Activated T-helper 2 cell treated with anti-CD3 and anti-CD28 coated beads, Interferon-gamma antibody, Interleukin-2, Interleukin-4, amounts not matched to agents 10 μg/mL and 5 μg/mL and 100 μg/mL, durations not matched to agents 14 hours and 24 hours and 36 hours (primary cell): ENCODE measurements around the gene ATXN2. TPM values are rescaled to one million over a fixed set of nuclear protein-coding genes. Genes with fewer than 3 reads are reported as not detected.
A peak's percentile ranks its signal among the peaks of the same experiment; 100 is the strongest.
"Not testable (repeated sequence)": the region's sequence is repeated elsewhere in the genome, so short reads cannot be mapped to it uniquely, and the experiment has no call there.

ENCODE experiments used
- DNase-seq: peaks from one replicate; pipeline ENCODE4 v3.0.0; 2021; ENCODE audit warnings: low spot score
- H3K27ac Mint-ChIP-seq: one replicate; pipeline ENCODE4 v1.8.0; 2021; ENCODE audit warnings: mixed read lengths
- H3K27me3 Mint-ChIP-seq: one replicate; pipeline ENCODE4 v1.8.0; 2021; ENCODE audit warnings: low read depth, mixed read lengths
- H3K36me3 Mint-ChIP-seq: one replicate; pipeline ENCODE4 v1.8.0; 2021; ENCODE audit warnings: low read depth, mixed read lengths
- H3K4me1 Mint-ChIP-seq: one replicate; pipeline ENCODE4 v1.8.0; 2021; ENCODE audit warnings: low read depth, mixed read lengths
- H3K4me3 Mint-ChIP-seq: one replicate; pipeline ENCODE4 v1.8.0; 2021; ENCODE audit warnings: low read depth, mild to moderate bottlenecking, moderate library complexity, mixed read lengths
- H3K9me3 Mint-ChIP-seq: one replicate; pipeline ENCODE4 v1.8.0; 2021; ENCODE audit warnings: mixed read lengths
- intact Hi-C: fragments of 100-400 bp; cut with micrococcal nuclease; formaldehyde crosslinking; loops from one replicate; pipeline ENCODE4 v1.15.1; 2023
- total RNA-seq: library from RNA; stranded (reverse); gene quantifications from 2 replicates; pipeline ENCODE4 v1.2.3, GENCODE V29; 2022

The ATXN2 gene
- total RNA-seq, 1 donor from 2014 or later, result 51.6 TPM

GRCh38 chr12:111409780-111410430, 189.2 kb downstream of the ATXN2 start:
- DNase-seq, result no peak
- Mint-ChIP-seq H3K36me3 (peaks cover 43% of the 10 kb centered on the region), H3K4me1 (peaks cover 52% of the 10 kb centered on the region), H3K27ac (peak overlapping the region; percentile 58), H3K27me3 (no peaks in the 10 kb centered on the region), H3K4me3 (peak overlapping the region; percentile 92), H3K9me3 (no peaks in the 10 kb centered on the region)
- intact Hi-C loops, result loop anchor here (5.0 kb wide), 2 partner anchors 187 to 277 kb away; partner anchors contain the start of genes ACAD10, ATXN2 and BRAP

- no peak for DNase-seq
- Mint-ChIP-seq H3K4me3 (peak overlapping the region; percentile 92), H3K36me3 (peaks cover 39% of the 10 kb centered on the region), H3K9me3 (no peaks in the 10 kb centered on the region), H3K4me1 (peaks cover 55% of the 10 kb centered on the region), H3K27me3 (no peaks in the 10 kb centered on the region), H3K27ac (peak overlapping the region; percentile 42)
- intact Hi-C loops, result loop anchor here (5.0 kb wide), 2 partner anchors 188 to 278 kb away; partner anchors contain the start of genes ACAD10, ATXN2 and BRAP
Measured at GRCh38 chr12:111409403-111409779, 189.7 kb downstream of the ATXN2 start.

- intact Hi-C loops, result loop anchor here (5.0 kb wide), 2 partner anchors 188 to 278 kb away; partner anchors contain the start of genes ACAD10, ATXN2 and BRAP
- Mint-ChIP-seq H3K27ac (peak overlapping the region; percentile 42), H3K4me3 (peak overlapping the region; percentile 92), H3K27me3 (no peaks in the 10 kb centered on the region), H3K36me3 (peaks cover 39% of the 10 kb centered on the region), H3K9me3 (no peaks in the 10 kb centered on the region), H3K4me1 (peaks cover 61% of the 10 kb centered on the region)
- DNase-seq, result no peak
Measured at GRCh38 chr12:111408686-111409402, 190.3 kb downstream of the ATXN2 start.

GRCh38 chr12:111408116-111408440, 191.0 kb downstream of the ATXN2 start:
- intact Hi-C loops, result loop anchor here (5.0 kb wide), 2 partner anchors 189 to 279 kb away; partner anchors contain the start of genes ACAD10, ATXN2 and BRAP
- Mint-ChIP-seq H3K4me3 (peak overlapping the region; percentile 92), H3K27ac (peak overlapping the region; percentile 91)

GRCh38 chr12:111407377-111408115, 191.6 kb downstream of the ATXN2 start:
- no peak for DNase-seq
- H3K9me3 Mint-ChIP-seq, result no peaks in the 10 kb centered on the region
- no peaks in the 10 kb centered on the region for H3K27me3 Mint-ChIP-seq
- H3K4me3 Mint-ChIP-seq, result peak overlapping the region; percentile 92
- peaks cover 27% of the 10 kb centered on the region for H3K36me3 Mint-ChIP-seq
- intact Hi-C loops, result loop anchor here (5.0 kb wide), 2 partner anchors 190 to 280 kb away; partner anchors contain the start of genes ACAD10, ATXN2 and BRAP
- peak overlapping the region; percentile 91 for H3K27ac Mint-ChIP-seq
- H3K4me1 Mint-ChIP-seq, result peaks cover 60% of the 10 kb centered on the region

More at GRCh38 chr12:111408116-111408440, 191.0 kb downstream of the ATXN2 start:
- no peak for DNase-seq
- H3K27me3 Mint-ChIP-seq, result no peaks in the 10 kb centered on the region
- H3K36me3 Mint-ChIP-seq, result peaks cover 31% of the 10 kb centered on the region
- no peaks in the 10 kb centered on the region for H3K9me3 Mint-ChIP-seq
- peaks cover 61% of the 10 kb centered on the region for H3K4me1 Mint-ChIP-seq

GRCh38 chr12:111406474-111407376, 192.4 kb downstream of the ATXN2 start:
- peak overlapping the region; percentile 91 for H3K27ac Mint-ChIP-seq
- H3K27me3 Mint-ChIP-seq, result no peaks in the 10 kb centered on the region
- H3K4me1 Mint-ChIP-seq, result peaks cover 54% of the 10 kb centered on the region
- intact Hi-C loops, result loop anchor here (5.0 kb wide), 2 partner anchors 191 to 281 kb away; partner anchors contain the start of genes ACAD10, ATXN2 and BRAP
- H3K36me3 Mint-ChIP-seq, result peaks cover 23% of the 10 kb centered on the region
- peak overlapping the region; percentile 92 for H3K4me3 Mint-ChIP-seq
- no peaks in the 10 kb centered on the region for H3K9me3 Mint-ChIP-seq
- peak; percentile 46 for DNase-seq

- Mint-ChIP-seq H3K27me3 (no peaks in the 10 kb centered on the region), H3K4me1 (peaks cover 53% of the 10 kb centered on the region), H3K9me3 (no peaks in the 10 kb centered on the region)
Measured at GRCh38 chr12:111405859-111406473, 193.1 kb downstream of the ATXN2 start, which contains the start of gene SH2B3. Gene SH2B3 (plus strand): TSS chr12:111405923. CDS start chr12:111418146, 12,223 bp downstream.

GRCh38 chr12:111405149-111405858, 193.8 kb downstream of the ATXN2 start:
- peak; percentile 96 for DNase-seq
- intact Hi-C loops, result loop anchor here (1.0 to 5.0 kb wide), 3 partner anchors 25 to 282 kb away; partner anchors contain the start of genes ACAD10, ATXN2 and BRAP
- H3K27me3 Mint-ChIP-seq, result peaks cover 1% of the 10 kb centered on the region
- H3K9me3 Mint-ChIP-seq, result no peaks in the 10 kb centered on the region
- peak overlapping the region; percentile 84 for H3K4me3 Mint-ChIP-seq
- H3K4me1 Mint-ChIP-seq, result peaks cover 49% of the 10 kb centered on the region
- H3K27ac Mint-ChIP-seq, result peak overlapping the region; percentile 95
- H3K36me3 Mint-ChIP-seq, result peaks cover 23% of the 10 kb centered on the region

More at GRCh38 chr12:111405859-111406473, 193.1 kb downstream of the ATXN2 start, which contains the start of gene SH2B3:
- Mint-ChIP-seq H3K27ac (peak within 1 kb of the TSS; percentile 95), H3K4me3 (peak within 1 kb of the TSS; percentile 92), H3K36me3 (peaks cover 23% of the 10 kb centered on the region)
- intact Hi-C loops, result loop anchor here (1.0 to 5.0 kb wide), 3 partner anchors 24 to 281 kb away; partner anchors contain the start of genes ACAD10, ATXN2 and BRAP
- peak; percentile 79 for DNase-seq

GRCh38 chr12:111404362-111405148, 194.6 kb downstream of the ATXN2 start:
- H3K4me1 Mint-ChIP-seq, result peaks cover 51% of the 10 kb centered on the region
- H3K9me3 Mint-ChIP-seq, result peaks cover 2% of the 10 kb centered on the region
- intact Hi-C loops, result loop anchor here (1.0 to 5.0 kb wide), 5 partner anchors 26 to 283 kb away; partner anchors contain the start of genes ACAD10, ATXN2 and BRAP
- peaks cover 4% of the 10 kb centered on the region for H3K27me3 Mint-ChIP-seq
- H3K27ac Mint-ChIP-seq, result peak overlapping the region; percentile 95
- peak overlapping the region; percentile 84 for H3K4me3 Mint-ChIP-seq
- peaks cover 25% of the 10 kb centered on the region for H3K36me3 Mint-ChIP-seq
- DNase-seq, result peak; percentile 35

- peaks cover 12% of the 10 kb centered on the region for H3K36me3 Mint-ChIP-seq
- intact Hi-C loops, result loop anchor here (5.0 kb wide), 1 partner anchor 145 kb away; no protein-coding TSS in a partner anchor
- not testable (repeated sequence) for H3K27me3 Mint-ChIP-seq, H3K9me3 Mint-ChIP-seq, H3K27ac Mint-ChIP-seq, DNase-seq, H3K4me3 Mint-ChIP-seq
- peaks cover 43% of the 10 kb centered on the region for H3K4me1 Mint-ChIP-seq
Measured at GRCh38 chr12:111402490-111402824, 196.7 kb downstream of the ATXN2 start.
